KG1 (cell line): Measurements from ENCODE around the gene BAX.

Experiments used
- DNase-seq: peaks from one replicate; lab custom pipeline; 2025; lab: John Stamatoyannopoulos, UW

The BAX gene

DNA sequence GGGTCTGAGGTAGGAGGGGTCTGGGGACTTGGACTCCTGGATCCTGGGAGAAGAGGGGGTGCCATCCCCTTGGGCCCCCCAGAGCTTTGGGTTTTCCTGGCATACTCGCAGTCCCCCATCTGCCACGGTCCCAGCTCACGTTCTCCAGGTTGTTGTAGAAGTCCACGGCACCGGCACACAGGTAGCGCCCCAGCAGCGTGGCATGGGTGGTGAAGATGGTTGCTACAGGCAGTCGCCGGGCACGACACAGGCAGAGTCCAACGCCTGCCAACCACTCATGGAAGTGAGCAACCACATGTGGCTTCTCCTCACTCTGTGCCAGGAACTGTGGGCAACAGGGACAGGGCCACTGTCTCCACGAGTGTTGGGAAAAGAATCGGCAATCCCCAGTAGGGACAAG lies 31.0 kb downstream of the BAX start:
- DNase-seq, result no peak

DNA sequence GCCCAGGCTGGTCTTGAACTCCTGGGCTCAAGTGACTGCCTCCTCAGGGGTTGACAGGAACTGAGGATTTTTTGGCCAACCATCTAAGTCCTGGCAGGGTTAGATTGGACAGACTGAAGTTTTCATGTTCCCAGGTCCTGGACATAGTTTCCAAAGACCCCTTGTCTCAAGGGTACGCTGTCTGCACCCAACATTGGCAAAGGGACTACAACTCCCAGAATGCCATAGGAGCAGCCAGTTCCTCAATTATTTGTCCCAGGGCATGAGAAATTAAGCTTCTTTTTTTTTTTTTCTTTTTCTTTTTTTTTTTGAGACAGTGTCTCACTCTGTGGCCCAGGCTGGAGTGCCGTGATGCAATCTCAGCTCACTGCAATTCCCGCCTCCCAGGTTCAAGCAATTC lies 31.5 kb downstream of the BAX start:
- no peak for DNase-seq

DNA sequence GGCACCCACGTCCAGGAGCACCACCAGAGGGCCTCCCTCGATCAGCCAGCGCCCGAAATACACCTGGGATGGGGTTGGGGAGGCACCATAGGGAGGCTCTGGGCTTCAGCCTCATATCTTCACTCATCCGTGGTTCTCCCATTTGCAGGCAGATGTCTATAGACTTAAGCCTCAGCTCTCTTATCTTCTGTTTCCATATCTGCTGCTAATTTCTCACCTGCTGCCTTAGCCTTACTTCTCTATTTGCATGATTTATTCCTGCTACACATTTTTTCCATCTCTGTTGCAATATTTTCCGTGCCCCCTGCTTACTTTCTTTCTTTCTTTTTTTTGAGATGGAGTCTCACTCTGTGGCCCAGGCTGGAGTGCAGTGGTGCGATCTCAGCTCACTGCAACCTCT lies 32.6 kb downstream of the BAX start:
- DNase-seq, result no peak

DNA sequence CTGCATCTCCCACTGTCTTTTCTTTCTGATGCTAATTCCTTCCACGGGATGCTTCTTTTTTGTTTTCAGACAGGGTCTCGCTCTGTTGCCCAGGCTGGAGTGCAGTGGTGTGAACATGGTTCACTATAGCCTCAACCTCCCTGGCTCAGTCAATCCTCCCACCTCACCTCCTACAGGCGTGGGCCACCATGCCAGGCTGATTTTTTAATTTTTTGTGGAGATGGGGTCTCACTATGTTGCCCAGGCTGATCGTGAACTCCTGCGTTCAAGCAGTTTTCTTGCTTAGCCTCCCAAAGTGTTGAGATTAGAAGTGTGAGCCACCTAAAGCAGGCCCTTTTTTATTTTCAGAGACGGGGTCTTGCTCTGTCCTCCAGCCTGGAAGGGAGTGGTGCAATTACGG lies 33.6 kb downstream of the BAX start:
- no peak for DNase-seq

DNA sequence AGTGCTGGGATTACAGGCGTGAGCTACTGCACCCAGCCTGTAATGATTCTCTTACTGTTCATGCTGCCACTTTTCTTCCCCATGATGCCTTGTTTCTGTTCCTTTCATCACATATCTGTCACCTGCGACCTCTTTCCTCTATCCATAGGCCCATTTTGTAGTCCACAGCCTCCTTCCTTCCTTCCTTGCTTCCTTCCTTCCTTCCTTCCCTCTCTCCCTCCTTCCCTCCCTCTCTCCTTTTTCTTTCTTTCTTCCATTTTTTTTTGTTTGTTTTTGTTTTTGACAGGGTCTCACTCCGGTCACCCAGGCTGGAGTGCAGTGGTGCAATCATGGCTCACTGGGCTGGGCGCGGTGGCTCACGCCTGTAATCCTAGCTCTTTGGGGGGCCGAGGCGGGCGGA lies 34.2 kb downstream of the BAX start:
- no peak for DNase-seq

DNA sequence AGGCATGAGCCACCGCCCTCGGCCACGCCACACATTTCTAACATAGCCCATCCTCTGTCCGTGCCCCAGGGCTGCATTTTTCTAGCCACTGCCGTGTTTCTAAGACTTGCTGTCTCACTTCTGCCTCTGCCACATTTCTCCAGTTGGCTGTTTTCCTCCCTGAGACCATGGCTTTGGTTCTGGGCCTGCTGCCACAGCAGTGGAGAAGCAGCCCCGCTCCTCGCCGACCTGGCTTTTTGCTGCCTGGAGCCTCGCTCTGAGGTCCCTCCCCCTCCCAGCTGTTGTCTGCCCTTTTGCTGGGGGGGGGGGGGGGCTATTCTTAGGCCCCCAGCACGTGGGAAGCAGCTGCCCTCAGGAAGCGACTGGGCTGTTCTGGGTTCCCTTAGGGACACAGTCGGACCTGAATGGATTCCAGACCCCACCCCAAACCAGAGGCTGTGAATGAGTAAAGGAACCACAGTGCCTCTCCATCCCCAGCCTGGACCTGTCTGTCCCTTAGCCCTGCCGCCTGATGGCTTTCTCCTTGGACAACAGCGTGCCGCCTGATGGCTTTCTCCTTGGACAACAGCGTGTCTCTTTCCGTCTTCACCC lies 35.1 kb downstream of the BAX start:
- no peak for DNase-seq

DNA sequence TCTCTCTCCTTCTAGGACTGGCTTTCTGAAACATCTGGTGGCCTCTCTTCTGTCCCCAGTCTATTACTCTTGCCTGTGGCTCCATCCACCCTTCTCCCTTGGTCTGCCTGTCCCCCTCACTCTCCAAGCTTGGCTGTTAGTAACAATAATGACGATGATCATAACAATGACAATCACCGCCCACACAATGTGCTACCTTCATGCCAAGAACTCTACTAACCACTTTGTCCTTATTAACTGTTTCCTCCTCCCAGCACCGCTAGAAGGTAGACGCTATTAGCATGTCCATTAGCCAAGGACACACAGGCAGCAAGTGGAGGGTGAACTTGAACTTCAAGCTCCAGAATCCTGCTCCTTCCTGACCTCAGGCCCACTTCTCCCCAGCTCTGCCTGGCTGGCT lies 35.7 kb downstream of the BAX start:
- no peak for DNase-seq

DNA sequence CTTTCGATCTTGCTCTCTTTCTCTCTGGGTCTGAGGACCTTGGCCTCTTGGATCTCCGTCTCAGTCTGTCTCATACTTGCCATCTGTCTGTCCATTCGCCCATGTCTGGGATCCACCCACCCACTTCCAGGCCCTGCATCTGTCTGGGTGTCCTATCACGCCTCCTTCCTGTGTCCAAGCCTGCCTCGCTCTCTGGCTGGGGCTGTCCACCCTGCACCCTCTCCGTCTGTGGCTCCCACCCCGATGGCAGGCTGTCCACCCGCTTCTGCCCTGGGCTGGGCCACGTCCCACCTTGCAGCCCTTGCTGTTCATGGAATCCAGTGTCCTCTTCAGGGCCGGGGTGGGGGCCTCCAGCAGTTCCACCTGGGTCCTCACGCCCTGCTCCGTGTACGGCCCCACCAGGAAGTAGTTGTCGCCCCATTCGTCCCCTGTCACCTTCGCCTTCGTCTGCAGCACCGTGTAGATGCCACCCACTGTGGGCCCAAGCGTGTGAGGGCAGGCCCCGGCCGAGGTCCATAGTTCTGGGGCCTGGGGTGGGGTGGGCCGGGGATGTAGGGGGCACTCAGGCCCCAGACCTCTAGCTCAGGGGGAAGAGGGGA lies 36.4 kb downstream of the BAX start:
- no peak for DNase-seq

DNA sequence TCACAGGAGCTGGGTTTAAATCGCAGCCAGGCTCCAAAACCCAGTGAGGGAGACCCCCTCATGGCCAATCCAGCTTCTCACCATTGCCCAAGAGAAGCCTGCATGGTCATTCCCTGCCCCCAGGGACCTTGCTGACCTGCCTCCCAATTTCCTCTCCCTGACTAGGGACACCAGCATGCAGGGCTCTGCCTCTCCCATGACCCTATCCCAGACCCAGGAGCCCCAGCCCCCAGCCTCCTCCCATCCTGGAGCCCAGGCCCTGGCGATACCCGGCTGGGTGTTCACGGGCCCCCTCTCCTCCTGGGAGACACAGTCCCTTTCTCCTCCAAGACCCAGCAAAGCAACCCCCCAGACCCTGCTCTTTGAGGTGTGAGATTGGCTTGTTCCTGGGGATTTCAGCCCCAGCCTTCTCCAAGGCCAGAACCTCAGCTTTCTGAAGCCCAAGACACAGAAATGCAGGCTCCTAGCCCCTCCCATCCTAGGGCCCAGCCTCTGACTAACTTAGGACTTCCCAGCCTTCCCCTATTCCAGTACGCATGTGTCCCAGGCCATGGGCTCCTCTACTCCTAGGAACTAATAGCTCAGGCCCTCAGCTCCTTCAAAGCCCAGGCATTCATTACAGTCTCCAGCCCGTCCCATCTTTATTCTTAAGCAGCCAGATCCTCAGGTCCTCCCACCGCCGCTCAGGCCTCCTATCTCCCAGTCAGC lies 37.4 kb downstream of the BAX start:
- no peak for DNase-seq

DNA sequence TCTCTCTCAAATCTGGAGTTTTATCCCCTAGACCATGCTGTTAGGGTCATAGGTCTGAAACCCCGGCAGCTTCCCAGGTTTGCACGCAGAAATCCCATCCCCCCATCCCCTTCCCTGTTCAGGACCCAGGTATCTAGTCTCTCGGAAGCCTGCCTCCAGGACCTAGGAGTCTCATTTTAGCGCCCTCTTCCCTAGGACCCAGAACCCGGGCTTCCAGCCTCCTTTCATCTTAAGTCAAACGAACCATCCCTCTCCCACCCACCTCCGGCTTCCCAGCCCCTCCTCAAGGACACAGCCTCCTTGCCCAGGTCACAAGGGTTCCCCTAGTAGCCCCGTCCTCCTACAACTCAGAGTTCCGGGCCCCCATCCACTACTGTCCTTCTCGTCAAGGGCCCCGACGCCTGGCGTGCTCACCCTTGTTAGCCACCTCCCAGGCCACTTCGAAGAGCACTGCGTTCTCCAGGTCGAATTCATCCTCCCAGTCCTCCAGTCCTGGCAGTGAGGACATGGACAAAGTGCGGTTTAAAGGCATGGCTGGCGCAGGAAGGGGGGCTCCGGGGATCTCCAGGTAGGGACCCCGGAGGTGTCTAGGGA lies 38.0 kb downstream of the BAX start:
- no peak for DNase-seq

DNA sequence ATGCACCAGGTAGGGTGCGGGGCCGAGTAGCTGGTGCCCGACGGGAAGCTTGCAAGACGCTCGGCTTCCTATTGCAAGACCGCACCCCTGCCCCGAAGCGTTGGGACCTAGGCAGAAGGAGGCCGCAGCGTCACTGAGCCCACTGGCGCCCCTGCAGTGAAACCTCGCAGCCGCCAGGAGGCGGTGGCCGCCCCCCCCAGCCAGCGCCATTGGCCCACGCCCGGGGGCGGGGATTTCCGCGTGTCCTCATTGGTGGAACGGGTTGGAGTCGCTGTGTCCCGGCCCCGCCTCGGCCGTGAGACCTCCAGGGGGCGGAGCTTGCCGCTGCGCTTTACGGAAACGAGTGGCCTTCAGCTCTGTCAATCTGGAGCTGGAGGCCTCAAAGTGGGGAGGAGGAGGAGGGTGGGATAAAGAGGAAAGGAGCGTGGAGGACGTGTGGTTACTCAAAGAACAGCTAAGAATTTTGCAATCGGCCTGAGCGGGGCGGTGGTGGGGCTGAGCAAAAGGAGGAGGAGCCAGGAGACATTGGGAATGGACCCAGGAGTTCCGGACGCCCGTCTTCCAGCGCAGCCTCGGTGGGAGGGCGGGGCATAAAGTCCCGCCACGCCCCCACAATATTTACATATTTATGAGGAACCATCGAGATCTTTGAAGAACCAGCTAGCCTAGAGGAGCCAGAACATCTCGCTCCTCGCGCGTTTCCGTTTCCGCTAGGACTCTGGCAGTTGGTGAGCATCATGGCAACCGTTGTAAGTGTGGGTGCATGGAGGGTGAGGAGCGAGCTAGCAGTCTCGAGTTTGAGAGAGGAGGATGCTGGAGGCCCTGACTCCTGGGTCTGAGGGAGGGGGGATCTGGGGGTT lies 38.7 kb downstream of the BAX start, which contains the start of the genes GYS1 and RUVBL2:
Gene GYS1, minus strand, starts transcription at position 135 of the 860 bp plus-strand sequence. CDS start 197 bp downstream, outside the sequence.
Gene RUVBL2, plus strand, starts transcription at position 713 of the 860 bp plus-strand sequence. Its CDS starts 25 bp downstream, at position 738.
- peak; percentile 100 for DNase-seq

DNA sequence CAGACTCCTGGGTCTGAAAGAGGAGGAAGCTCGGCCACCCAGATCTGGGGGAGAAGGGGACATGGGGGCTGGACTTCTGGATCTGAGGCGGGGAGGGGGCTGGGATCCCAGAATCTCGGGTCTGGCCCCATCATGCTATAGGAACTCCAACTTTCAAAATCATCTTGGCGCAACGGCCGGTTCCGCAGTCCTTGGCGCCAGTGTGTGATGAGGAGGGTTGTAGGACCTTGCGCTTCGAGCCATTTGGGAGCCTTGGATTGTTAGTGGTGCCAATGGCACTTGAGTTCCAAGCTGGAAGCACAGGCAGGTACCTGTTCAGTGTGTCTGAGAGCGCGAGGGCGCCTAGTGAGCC lies 39.3 kb downstream of the BAX start:
- no peak for DNase-seq

DNA sequence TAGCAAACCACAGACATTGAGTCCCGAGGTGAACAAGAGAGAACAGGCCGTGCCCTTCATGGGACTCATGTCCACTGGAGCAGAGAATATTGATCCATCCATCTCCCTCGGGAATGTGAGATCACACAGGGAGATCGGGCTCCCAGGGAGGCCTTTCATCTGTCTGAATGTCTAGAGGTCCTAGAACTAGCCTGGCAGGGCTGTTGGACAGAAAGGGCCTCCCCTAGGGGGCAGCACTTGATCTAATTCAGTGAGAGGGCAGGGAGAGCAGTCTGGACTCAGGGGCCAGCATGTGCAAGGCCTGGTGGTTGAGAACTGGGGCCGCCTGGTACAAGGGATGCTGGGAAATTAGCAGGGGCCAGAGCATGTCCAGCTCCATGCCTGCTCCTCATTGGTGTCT lies 43.3 kb downstream of the BAX start:
- DNase-seq, result peak; percentile 3

DNA sequence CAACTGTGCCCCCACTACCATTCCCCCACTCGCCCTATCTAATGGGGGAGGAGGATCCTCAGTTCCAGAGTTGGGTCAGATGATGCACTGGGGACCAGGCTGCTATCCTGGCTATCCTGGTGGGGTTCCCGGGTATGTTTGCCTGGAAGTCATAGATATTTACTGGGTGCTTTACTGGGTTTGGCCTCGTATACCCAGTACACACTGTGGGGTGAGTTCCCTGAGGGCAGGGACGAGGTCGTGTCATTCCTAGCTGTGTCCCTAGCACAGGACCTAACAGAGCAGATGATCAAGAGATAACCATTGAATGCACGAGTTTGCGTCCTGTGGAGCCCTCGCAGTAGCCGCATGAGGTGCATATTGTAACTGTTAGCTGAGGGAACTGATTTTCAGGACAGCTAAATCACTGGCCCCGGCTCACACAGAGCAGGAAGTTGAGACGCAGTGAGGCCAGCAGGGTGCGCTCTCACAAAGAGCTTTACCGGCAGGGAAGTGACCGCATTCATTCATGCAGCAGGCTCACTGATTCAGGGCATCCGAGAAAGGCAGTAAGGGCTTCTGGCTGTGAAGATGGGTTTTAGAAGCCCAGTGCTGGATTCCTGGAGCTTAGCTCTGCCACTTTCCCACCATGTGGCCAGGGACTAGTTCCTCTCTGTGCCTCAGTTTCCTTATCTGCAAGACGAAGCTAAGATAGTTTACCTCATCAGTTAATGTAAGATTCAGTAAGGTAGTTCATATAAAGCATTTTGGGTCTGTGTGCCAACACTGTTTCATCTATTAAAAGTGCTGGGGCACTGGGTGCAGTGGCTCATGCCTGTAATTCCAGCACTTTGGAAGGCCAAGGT lies 45.0 kb downstream of the BAX start:
- peak; percentile 56 for DNase-seq

DNA sequence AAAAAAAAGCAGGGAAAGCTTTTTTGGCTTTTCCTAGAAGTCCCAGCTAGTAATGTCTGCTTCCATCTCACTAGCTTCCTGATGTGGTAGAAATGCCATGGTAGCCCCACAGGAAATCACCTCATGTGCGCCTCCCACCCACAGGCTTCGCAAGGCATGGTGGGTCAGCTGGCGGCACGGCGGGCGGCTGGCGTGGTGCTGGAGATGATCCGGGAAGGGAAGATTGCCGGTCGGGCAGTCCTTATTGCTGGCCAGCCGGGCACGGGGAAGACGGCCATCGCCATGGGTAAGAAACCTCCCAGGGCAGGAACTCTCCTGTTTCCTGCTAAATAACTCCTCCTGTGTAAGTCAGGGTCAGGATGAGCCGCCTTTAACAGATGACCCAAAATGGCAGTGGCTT lies 49.5 kb downstream of the BAX start:
- no peak for DNase-seq

DNA sequence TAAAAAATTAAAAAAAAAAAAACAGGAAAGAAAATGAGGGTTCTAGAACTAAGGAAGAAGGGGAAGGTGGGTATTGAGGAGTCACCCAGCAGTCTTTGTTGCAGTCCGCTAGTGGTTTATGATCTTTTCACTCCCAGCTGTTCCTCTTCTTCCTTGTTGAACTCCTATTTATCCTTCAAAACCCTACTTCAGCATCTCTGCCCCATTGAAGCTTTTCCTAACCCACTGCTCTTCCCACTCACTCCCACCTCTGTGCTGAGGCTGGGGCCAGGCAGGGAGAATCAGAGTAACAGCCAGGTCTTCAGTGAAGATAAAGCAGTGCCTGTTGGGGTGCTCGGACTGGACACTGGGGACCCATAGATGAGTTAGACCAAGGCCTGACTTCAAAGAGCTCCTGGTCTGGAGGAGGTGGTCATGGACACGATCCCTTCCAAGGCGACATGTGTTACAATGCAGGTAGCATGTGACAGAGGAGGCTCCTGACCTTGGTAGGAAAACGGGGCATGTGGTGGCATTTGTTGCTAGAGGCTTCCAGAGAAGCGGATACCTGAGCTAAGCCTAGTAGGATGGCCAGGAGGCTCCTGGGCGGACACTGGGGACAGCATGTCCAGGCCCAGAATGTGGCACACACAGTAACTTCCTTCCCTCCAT lies 50.4 kb downstream of the BAX start:
- DNase-seq, result no peak

DNA sequence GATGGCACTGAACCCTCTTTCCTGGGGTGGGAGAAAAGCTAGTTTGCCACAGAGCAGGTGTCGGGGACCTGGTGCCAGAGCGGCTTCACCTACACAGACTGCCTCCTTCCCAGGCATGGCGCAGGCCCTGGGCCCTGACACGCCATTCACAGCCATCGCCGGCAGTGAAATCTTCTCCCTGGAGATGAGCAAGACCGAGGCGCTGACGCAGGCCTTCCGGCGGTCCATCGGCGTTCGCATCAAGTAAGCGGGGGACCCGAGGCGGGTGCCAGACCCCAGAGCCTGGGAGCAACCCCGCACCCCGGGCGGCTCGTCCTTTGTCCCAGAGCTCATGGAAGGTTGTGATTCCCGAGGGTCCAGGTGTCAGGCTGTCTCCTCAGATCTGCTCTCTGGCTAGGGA lies 52.2 kb downstream of the BAX start:
- no peak for DNase-seq

DNA sequence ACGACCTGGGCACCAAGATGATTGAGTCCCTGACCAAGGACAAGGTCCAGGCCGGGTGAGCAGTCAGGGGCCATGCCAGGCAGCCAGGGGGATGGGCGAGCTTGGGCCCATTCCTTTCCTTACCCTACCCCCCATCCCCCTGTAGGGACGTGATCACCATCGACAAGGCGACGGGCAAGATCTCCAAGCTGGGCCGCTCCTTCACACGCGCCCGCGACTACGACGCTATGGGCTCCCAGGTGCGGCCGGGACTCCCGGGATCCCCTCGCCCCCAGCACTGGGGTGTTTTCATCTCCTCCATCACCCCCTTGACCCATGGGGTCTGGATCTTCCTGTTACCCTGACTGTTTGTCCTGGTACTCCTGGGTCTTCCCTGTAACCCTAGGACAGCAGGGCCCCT lies 55.2 kb downstream of the BAX start:
- no peak for DNase-seq

DNA sequence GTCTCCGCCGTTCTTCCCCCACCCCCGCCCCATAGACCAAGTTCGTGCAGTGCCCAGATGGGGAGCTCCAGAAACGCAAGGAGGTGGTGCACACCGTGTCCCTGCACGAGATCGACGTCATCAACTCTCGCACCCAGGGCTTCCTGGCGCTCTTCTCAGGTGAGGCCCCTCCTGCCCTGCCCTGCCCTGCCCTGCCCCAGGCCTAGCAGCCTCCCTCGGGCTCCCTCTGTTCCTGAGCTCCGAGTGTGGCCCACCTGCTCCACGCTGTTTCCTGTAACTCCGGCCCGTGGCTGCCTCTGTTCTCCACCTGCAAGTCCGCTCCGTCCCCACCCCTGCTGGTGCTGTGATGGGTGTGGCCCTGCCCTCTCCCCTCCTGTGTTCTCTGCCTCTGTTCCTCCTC lies 55.8 kb downstream of the BAX start:
- no peak for DNase-seq

DNA sequence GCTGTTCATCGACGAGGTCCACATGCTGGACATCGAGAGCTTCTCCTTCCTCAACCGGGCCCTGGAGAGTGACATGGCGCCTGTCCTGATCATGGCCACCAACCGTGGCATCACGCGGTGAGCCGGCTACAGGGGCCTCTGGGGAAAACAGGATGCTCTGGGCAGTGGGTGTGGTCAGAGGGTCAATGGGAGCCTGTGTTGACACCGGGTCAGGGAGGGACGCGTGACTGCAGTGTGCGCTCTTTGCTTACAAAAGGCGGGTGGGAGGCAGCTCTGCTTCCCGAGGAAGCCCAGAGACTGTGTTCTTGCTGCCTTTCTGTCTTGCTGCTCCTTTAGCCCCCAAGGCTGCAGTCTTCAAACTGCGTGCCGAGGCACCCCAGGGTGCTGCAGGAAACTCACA lies 56.5 kb downstream of the BAX start:
- DNase-seq, result no peak
